ENCODE data around the gene DIP2C.

GRCh38 chr10:513393-513792 is 176.1 kb downstream of the DIP2C start:
- TF ChIP-seq POLR2A (IDR thresholded peaks at IDR 0.05) (no peak), CTCF (IDR thresholded peaks at IDR 0.05) (no peak)
